GM18519 (cell line): ENCODE measurements around the gene OR52J3.
"Not testable (repeated sequence)": the region's sequence is repeated elsewhere in the genome, so short reads cannot be mapped to it uniquely, and the experiment has no call there.

Experiments
- ATAC-seq: cut with Tn5 transposase; IDR thresholded peaks from one replicate; pipeline ENCODE4 v1.9.1; 2021; ENCODE audit warnings: mild to moderate bottlenecking, moderate library complexity; ENCODE audit not compliant: unreplicated experiment, low FRiP score

Gene OR52J3

DNA sequence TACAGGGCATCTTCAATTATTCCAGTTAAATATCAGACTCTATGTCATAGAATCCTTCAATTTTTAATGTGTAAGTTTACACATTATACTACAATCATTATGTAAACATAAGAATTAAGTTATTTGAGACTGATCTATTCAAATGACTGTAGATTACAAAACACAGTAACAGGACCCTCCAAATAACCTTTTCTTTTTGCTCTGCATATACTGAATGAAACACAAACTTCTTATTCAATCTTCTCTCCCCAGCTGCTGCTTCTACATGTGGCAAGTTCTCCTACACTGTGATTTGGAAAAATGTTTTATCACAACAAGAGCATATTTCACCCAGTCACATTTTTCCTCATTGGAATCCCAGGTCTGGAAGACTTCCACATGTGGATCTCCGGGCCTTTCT lies at the start of gene OR52J3:
OR52J3 (plus strand) TSS at position 301 of the 400 bp plus-strand sequence; CDS start at position 301, 0 bp downstream.
- no peak for ATAC-seq

GRCh38 chr11:5004424-5005274 lies 41.7 kb upstream of the OR52J3 start:
- no peak for ATAC-seq

DNA sequence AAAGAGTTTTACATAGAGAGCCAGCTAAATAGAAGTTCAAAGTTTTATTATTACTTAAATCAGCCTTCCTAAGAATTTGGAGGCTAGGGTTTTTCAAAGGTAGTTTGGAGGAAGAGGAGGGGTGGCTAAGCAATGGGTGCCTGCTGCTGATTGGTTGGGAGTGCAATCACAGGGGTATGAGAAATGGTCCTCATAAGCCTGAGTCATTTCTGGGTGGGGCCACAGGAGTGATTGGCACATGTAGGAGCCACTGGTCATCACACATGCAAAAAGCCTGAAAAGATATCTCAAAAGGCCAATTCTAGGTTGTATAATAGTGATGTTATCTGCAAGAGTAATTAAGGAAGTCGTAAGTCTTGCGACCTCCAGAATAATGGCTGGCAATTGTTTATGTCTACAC lies 38.8 kb upstream of the OR52J3 start:
- no peak for ATAC-seq

- ATAC-seq, result no peak
These were observed 35.1 kb upstream of the OR52J3 start for GRCh38 chr11:5011254-5011653.

- ATAC-seq, result no peak
These were observed 33.3 kb upstream of the OR52J3 start for GRCh38 chr11:5013012-5013411.

GRCh38 chr11:5021996-5022395 lies 24.3 kb upstream of the OR52J3 start:
- ATAC-seq, result no peak

DNA sequence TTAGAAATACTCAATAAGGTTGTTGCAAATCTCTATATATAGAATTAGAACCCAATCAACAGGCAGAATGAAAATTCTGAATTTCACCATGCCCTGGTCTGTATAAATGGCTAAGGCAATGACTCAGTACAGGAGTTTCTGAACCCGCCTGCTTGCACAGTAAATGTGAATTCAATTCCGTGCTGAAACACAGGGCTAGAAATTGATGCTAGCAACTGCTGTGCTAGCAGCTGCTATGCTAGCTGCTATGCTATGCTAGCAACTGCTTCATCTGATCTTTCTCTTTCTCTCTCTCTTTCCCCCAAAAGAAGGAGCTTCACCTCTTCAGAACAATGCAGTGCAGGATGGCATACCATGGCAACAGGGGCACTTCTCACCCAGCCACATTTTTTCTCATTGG lies 9.7 kb upstream of the OR52J3 start:
- no peak for ATAC-seq

GRCh38 chr11:5037926-5038325 lies 8.4 kb upstream of the OR52J3 start:
- no peak for ATAC-seq

GRCh38 chr11:5038341-5038740 lies 8.0 kb upstream of the OR52J3 start:
- no peak for ATAC-seq

- no peak for ATAC-seq
These were observed 5.5 kb upstream of the OR52J3 start for GRCh38 chr11:5040876-5041275.

DNA sequence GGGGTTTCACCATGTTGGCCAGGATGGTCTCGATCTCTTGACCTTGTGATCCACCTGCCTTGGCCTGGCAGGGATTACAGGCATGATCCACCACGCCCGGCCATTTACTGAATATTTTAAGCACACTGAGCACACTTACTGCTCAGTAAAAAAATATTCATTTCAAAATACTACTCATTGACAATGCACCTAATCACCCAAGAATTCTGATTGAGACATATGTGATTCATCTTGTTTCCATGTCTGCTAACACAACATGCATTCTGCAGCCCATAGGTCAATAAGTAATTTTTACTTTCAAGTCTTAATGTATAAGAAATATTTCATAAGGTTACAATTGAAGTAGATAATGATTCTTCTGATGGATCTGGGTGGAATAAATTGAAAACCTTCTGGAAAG lies 4.2 kb upstream of the OR52J3 start:
- no peak for ATAC-seq

- ATAC-seq, result no peak
These were observed 2.9 kb upstream of the OR52J3 start for GRCh38 chr11:5043380-5043779.

DNA sequence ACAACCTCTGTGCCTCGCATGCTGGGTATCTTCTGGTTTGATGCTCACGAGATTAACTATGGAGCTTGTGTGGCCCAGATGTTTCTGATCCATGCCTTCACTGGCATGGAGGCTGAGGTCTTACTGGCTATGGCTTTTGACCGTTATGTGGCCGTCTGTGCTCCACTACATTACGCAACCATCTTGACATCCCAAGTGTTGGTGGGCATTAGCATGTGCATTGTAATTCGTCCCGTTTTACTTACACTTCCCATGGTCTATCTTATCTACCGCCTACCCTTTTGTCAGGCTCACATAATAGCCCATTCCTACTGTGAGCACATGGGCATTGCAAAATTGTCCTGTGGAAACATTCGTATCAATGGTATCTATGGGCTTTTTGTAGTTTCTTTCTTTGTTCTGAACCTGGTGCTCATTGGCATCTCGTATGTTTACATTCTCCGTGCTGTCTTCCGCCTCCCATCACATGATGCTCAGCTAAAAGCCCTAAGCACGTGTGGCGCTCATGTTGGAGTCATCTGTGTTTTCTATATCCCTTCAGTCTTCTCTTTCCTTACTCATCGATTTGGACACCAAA lies 516 bp downstream of the OR52J3 start:
- no peak for ATAC-seq

- ATAC-seq, result not testable (repeated sequence)
These were observed 12.4 kb downstream of the OR52J3 start for GRCh38 chr11:5058679-5059078.

- ATAC-seq, result no peak
These were observed 13.1 kb downstream of the OR52J3 start, which contains the start of gene OR52E2 for GRCh38 chr11:5059391-5059790. TSS of gene OR52E2 (minus strand) at chr11:5059627. CDS start at chr11:5059627, 0 bp downstream.

DNA sequence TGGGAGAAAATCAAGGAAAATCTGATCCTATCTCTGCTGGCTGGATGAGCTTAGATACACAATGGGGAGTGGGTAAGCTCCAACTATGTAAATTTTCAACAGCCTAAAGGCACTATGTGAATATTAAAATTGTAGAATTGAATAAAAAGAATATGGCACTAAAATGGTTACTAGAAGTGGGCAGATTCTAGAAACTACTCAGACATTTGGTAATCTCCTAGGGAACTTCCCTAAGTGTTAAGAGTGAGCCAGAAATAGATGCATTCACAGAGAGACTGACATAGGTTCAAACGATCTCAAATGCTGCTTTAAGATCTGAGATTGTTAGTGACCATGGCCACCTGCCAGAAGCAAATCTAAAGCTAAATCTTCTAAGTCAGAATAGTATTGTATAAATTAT lies 18.7 kb downstream of the OR52J3 start:
- no peak for ATAC-seq

- ATAC-seq, result no peak
These were observed 22.9 kb downstream of the OR52J3 start, which contains the start of gene OR52E1 for GRCh38 chr11:5069272-5069671. TSS of gene OR52E1 (plus strand) at chr11:5069572.

DNA sequence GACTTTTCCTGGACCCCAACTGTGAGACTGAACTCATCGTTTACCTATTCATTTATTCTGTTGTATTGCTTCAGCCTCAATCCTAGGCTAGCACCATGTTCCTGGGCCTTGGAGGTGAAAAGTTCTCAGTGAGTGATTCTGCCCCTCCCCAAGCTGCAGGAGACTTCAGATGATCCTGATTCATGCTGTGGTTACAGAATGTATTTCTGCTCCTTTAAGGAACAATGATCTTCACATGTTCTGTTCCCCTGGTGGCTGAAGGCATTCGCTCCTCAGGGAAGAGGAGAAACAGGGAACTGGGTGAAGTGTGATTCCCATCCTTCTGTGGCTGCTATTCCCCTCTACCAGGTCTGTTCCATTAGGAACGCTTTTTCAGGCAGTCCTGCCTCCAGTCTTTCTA lies 25.5 kb downstream of the OR52J3 start:
- ATAC-seq, result no peak

GRCh38 chr11:5081405-5081804 lies 35.1 kb downstream of the OR52J3 start:
- ATAC-seq, result no peak

GRCh38 chr11:5083602-5084001 lies 37.3 kb downstream of the OR52J3 start:
- ATAC-seq, result no peak

GRCh38 chr11:5088556-5088955 lies 42.2 kb downstream of the OR52J3 start:
- no peak for ATAC-seq

- no peak for ATAC-seq
These were observed 44.3 kb downstream of the OR52J3 start for GRCh38 chr11:5090668-5091067.
